HG02840 (cell line): Measurements from ENCODE around the gene EDIL3.

Source experiments
- ATAC-seq: cut with Tn5 transposase; IDR thresholded peaks from one replicate; pipeline ENCODE4 v1.9.1; 2021; ENCODE audit warnings: mild to moderate bottlenecking, moderate library complexity, moderate number of reproducible peaks; ENCODE audit not compliant: unreplicated experiment, low FRiP score

The EDIL3 gene, protein sequence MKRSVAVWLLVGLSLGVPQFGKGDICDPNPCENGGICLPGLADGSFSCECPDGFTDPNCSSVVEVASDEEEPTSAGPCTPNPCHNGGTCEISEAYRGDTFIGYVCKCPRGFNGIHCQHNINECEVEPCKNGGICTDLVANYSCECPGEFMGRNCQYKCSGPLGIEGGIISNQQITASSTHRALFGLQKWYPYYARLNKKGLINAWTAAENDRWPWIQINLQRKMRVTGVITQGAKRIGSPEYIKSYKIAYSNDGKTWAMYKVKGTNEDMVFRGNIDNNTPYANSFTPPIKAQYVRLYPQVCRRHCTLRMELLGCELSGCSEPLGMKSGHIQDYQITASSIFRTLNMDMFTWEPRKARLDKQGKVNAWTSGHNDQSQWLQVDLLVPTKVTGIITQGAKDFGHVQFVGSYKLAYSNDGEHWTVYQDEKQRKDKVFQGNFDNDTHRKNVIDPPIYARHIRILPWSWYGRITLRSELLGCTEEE

DNA sequence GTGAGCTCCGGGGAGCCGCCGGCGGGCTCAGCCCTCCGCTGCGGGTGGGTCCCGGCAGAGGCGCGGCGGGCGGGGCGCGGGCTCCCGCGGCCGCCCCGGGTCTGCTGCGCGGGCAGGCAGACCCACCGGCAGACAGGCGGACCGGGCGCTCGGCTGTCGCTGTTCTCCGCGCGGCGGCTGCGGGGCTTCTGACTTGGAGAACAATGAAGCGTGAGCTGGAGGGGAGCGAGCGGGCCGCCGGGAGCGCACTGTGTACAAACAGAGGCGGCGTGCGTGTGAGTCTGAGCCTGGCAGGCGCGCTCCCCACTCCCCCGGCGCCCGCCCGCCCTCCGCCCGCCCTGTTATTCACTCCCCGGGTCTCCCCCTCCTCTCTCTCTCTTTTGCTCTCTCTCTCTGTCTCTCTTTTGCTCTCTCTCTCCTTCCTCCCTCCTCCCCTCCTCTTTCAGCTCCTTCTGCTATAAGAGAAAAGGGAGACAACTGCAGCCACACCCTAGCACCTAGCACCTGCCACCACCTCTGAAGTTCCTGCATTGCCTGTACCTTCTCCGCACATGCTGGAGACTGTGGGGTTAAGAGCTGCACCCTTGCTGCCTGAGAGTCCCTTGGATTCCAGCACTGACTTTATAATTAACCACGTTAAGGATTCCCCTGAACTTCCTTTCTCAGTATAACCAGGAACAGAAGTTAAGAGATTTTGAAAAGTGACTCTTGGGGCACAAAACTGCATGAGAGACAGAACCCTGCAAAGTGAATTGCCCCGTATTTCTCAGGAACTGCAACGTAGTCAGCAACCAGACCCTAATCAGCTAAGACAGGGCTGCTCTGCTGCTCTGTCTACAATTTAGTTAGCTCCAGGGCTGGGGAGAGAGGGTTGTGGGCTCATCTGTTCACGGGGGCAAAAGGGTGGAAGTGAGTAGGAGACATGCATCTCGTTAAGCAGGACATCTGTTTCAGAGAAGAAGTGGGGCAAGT is at the start of gene EDIL3:
TSS of gene EDIL3 (minus strand) at position 277 of the 972 bp plus-strand sequence. CDS start 506 bp downstream, outside the sequence.
- no peak for ATAC-seq

DNA sequence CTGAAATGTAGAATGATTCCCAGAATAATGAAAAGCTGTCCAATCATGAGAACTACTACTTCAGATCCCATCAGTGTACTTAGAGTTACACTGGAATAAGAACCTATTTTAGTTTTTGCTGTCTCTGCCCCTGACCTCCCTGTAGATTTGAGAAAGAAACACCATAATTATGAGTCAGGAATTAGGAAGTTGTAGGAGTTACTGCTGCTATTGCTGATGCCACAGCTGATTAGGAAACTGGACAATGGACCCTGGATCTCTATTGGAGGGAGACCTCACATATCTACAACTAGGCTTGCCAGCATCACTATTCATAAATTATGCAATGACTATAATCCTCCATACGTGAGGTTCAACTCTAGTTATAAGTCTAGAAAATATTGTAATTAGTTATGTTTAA is 48.8 kb upstream of the EDIL3 start:
- ATAC-seq = no peak

DNA sequence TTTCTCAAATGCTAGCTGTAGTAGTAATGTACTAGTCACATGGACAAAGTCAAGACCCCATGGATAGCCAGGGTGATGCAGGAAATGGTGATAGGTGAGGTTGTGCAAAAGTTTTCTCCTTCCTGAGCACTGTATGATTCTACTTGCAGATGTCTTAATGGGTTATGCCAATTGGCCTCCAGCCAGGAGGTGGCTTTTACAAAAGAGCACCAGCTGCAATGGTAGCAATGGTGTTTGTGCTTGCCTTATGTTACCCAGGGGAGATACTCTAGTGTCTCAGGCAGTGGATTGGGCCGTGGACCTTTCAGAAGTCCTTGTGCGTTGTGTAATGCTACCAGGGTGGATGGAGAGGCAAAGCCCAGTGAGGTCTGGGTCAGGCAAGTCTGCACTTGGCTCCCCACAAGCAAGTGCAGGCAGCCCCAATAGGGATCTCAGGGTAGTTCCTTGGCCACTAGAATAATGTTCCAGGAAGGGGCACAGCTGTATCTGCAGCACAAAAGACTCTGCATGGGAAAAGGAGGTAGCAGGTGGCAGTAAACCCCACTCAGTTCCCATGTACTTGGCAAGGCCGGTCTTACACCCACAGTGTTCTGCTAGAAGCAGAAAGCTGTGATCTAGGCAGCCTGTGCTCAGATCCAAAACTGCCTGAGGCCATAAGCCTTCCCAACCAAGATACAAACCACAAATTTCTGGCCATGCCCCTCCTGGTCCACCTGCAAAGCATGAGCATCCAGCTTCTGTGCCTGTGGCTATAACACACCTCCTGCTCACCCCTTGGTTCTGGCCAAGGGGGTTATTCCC is 46.4 kb upstream of the EDIL3 start:
- no peak for ATAC-seq

DNA sequence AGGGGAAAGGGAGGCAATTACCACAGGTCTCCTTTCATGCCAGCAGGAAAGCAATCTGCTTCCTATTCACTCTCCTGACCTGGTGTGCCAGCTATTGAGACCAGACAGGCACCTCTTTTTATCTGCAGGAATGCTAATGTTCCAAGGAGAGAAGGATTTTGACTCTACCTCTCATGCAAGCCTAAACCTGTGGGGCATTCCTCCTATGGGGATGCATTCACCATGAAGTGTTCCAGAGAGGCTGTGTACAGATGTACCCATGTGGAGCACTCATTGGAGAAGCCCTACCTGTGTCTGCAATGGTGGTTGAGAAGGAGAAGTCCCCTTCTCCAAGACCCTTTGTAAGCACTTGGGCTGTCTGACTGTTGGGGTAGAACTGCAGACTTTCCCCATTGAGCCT is 45.4 kb upstream of the EDIL3 start:
- ATAC-seq = no peak

DNA sequence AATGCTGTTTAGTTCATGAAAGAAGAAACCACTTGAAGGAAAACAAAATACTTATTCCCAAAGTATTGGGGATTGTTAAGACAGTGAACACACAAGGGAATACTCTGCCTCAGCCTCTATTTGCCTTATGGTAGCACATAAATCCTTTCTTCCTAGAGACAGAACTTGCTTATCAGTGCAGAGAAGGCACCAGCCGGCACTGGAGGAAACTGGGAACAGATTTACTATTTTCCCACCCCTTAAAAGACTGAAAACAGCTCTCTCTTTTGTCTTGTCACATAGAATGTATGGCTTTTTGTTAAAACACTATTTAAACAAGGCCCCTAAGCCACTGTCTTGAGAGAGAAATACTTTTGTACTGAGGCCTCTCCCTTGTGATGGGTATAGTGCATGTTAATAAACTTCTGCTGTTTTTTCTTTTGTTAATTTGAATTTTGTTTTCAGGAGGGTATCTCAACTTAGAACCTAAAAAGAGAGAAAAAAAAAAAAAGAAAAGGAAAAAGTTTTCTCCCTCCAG is 40.7 kb upstream of the EDIL3 start:
- ATAC-seq = no peak

DNA sequence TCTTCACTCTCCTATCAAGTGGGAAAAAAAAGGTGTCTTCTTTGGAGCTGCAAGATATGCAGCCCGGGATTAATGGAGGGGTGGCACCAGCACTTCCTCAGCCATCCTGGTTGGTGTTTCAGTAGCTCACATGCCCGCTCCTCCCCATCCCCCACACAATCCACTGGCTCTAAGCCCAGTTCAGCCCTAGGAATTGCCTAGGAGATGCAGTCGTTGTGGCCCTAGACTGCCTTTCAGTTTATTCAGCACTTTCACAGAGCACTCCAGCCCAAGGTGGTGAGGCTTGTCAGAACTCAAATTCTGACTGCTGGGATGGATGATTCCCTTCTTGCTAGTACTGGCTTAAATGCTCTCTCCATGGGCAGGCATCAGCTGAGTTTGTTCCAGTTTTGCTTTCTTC is 35.1 kb upstream of the EDIL3 start:
- no peak for ATAC-seq

DNA sequence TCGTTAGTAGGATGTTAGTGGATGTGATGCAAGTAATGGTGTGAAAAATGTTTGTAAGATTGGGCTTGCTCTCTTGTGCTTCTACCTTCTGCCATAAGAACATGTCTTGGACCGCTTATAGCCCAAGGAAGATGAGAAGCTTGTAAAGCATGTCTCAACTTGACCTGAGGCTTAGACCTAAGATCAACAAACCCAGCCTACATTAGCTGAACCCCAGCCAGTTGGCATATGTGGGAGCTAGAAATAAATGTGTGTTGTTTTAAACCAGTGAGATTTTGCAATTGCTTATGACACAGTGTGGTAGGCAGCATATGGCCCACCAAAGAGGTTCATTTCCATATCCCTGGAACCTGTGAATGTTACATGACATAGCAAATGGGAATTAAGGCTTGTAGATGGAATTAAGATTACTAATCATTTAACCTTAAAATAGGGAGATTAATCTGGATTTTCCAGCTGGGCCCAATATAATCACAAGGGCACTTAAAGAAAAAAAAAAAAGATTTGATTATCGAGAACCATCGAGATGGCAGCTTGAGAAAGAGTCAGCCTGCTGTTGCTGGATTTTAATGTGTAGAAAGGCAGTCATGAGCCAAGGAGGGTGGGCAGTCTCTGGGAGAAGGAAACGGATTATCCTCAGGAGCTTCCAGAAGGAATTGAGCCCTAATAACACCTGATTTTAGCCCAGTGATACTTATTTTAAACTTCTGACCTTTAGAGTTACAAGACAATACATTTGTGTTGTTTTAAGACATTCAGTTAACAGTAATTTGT is 27.3 kb upstream of the EDIL3 start:
- no peak for ATAC-seq

DNA sequence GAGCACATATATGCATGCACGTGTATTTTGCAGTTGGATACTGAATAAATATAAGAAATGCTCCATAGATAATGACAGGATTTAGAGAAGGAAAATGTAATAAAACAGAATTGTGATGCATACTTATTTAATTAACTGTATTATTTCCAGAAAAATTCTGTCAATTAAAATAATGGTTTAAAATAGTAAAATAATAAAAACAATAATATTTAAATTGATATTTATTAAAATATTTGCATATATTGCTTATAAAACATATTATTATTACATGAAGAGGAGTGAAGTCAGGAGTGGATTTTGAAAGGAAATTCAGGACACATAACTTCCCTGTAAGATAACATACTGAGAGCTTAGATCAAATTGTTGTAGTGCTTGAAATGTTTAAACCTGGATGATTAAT is 21.4 kb upstream of the EDIL3 start:
- ATAC-seq = no peak

DNA sequence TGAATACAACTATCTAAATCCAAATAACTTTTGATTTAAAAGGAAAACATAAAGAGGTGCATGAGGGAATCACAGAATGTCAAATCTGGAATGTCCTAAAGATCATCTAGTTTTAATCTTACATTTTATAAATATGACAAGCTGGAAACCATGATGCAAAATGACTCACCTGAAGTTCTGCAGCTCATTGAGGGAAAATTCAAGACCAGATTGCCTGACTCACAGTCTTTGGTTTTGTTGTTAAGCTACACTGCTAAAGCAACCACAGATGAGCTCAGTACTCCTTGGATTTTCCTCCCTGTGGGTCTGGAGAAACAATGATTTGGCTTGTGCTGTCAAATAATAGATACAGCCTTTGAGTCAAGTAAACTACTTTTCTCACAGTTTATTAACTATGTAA is 19.1 kb upstream of the EDIL3 start:
- no peak for ATAC-seq

DNA sequence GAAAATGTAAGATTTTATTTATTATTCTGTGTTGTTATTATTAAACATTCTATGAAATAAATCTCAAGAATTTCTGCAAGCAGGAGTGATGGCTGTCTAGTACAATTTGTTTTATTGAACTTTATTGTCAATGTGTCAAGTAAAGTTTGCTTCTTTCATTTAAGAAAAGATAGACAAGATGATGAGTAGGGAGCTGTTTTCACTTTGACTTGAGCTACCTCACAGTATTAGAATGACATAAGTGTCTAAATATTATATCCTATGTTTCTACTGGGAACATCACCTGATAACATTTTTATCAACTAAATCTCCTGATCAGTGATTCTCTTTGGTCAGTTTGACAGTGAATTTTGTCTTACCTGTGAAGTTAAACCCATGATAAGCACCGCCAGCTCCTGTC is 12.7 kb upstream of the EDIL3 start:
- ATAC-seq = no peak

DNA sequence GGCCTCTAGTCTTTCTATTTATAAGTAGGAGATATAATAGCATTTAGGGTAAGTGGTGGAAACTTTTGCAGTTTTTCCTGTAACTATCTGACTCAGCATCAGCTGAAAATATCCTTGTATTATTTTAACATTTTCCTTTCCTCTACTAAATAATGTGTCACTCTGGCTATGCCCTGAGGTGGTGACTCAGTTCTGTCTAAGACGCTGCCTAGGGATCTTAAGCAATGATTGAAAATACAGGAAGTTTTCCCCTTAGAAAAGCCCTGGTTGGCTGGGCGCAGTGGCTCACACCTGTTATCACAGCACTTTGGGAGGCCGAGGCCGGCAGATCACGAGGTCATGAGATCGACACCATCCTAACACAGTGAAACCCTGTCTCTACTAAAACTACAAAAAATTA is 9.3 kb upstream of the EDIL3 start:
- no peak for ATAC-seq

DNA sequence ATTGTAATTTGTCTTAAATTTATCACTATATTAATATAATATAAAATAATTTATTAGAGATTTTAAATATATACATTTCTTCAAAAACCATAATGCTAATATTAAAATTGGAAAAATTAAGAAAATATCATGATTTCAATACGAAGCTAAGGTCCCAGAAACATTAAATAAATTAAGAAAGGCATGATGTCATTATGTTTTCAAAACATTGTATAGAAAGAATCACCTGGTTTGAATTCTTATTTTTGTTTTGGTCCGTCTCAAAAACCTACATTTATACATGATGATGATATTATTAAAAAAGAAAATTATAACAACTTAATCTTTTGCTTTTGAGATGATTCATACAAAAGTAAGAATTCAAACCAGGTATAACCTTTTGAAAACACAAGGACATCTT is 8.2 kb upstream of the EDIL3 start:
- no peak for ATAC-seq

DNA sequence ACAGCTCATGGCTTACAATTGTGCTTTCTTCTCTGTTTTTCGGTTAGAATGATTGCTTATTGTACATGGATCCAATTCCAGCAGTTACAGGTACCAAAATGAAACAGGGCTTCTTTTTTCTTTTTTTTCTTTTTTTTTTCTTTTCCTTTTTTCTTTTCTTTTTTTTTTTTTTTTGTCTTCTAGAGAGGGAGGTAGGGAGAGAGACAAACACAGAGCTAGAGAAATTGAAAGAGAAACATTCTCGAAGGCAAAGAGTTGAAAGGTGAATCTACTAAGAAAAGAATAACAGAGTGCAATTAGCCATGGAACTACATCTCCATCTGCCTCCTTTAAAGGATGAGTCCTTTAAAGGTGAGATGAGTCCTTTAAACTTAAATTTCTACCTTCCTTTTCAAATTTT is 1.0 kb upstream of the EDIL3 start:
- no peak for ATAC-seq

DNA sequence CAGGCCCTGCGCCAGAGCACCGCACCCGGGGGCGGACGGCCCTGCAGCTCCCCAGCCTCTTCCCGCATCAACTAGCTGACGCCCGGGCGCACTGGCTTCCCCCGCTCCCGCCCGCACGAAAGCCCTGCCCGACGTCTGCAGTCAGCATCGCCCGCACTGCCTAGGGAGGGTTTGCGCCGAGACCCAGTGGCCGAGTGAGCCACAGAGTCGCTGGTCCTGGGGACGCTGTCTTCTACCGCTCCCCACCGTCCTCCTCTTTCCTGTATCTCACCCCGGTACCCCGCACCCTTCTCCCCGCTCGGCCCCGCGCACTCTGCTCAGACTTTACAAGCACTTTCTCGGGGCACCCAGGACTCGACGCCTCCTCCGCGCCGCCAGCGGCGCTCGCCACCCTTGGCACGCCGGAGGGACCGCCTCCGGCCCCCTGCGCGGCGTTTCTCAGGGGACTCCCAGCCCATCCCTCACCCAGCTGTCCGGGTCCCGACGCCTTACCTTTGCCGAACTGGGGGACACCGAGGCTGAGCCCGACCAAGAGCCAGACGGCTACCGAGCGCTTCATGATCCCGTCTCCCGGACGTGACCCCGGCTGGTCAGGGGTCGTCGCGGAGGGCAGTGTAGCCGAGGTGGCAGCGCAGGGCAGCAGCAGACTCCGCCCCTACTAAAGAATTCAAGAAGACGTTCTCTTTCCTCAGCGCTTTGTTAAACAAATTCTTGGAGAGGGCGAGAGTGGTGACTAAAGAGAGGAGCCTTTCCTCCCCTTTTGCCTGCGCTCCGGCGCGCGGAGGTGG is 670 bp downstream of the EDIL3 start:
- ATAC-seq = no peak

DNA sequence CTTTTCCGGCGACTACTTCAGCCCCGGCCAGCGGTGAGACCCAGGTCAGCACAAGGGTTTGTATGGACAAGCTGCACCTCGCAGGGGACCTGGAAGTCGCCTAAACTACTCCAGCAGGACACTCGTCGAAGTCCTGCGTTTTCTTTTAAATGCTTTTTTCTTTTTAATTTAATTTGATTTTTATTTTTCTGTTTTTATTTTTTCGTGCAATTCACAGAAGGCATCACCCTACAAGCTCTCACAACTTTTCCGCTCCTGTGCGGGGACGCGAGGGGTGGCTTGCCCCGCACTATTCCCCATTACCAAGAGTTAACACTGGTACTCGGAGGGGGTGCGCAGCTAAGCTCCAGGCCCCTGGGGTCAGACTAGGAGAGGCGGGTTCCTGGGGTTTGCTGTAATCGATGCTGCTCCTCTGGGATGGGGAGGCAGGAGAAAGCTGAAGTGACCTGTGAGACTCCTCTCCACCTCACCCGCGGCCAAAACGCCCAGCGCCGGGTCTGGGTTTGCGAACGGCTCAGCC is 1.3 kb downstream of the EDIL3 start:
- no peak for ATAC-seq

DNA sequence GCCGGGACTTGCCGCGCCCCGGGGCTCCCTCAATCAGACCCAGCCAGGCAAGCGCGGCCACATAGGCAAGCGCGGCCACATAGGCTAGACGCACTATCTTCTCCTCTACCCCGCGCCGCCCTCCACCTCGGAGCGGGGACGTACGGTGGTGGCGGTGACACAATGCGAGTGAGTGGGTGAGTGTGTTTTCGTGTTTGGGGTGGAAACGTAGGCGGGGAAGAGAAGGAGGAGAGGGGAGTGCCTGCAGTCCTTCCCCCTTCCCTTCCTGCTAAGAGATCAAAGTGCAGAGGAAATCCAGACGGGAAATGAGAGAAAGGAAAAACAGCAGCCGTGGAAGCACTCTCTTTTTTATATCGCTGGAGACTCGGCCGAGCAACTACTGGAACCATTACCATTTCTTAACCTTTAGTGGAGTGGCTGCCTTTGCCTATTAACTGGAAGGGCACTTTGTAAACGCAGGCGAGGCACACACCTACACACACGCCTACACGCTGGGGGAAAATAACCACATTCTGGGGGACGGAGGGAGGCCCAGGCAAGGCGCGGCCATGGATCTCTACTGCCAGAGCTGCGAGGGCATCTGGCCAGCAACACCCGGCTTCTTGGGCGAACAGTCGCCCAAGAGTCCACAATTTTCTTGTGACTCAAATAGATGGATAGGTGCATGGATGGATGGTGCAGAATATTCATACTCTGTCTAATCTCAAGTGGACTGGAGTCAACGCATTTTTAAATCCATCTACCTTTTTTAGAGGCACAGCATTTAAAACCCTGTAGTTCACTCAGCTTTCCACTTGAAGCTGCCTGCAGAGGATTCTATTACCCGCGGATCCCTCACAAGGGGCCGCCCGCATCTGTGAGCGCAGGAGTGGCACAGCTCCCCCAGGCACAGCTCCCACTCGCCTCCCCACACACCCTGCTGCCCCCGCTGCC is 2.1 kb downstream of the EDIL3 start:
- no peak for ATAC-seq

DNA sequence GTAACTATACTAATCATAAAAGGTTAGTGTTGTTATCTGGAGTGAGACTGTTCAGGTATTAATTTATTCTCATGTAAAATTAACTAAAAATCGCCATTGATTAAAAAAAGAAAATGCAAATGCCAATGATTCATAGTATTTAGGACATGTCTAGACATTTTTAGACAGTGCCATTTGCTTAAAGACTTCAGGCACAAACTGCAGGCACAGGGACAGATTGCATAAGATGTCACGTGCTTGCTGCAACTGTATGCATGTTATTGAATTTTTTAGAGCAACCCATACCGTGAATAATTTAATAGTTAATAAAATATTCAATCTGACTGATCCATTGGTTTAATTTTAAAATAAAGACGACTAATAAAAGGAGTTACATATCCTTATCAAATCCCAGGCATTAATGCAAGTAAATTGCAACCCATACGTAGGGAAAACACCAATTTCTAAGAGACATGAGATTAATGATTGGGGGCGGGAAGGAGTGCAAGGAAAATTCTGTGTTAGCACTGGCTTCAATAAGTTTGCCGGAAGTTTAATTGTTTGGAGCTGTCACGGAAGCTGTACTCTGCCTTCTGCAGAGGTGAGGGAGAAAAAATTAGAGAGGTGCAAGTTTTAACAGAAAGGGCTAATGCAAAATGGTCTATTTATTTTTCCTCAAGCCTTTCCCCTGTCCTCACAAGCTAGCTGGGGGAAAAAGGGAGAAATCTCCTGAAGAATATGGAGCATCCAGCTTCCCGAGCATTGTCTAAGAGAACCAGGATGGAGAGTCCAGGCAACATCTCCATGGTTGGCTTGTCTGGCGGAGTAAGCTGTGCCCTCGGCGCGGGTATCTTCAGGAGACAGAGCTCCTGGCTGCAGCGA is 2.9 kb downstream of the EDIL3 start:
- ATAC-seq = no peak
